Activated gamma-delta T cell treated with anti-CD3 and anti-CD28 coated beads, Interleukin-2, amount 50 U/mL, for 16 hours (primary cell): ENCODE results near the gene CAPRIN2.

ENCODE experiments used
- DNase-seq: peaks from one replicate; pipeline ENCODE4 v3.0.0-alpha.2; 2020; ENCODE audit warnings: low read depth

Gene CAPRIN2

DNA sequence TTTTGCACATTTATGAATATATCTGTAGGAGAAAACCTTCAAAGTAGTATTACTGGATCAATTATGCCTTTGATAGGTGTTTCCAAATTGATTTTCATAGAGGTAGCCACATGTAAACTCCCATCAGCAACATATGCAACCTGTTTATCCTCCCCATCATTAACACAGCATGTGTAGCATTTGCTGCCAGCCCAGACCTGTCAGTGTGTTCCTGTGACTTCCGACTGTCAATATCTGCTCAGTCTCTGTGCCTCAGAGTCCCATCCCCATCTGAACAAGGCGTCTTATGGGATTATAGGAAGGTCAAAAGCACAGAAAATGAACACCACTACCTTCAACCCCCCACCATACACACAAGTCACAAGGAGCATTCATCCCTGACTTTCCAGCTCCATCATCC lies 9.5 kb upstream of the CAPRIN2 start:
- no peak for DNase-seq

- no peak for DNase-seq
These were observed 8.3 kb upstream of the CAPRIN2 start for GRCh38 chr12:30763053-30763452.

GRCh38 chr12:30761730-30762129 lies 7.0 kb upstream of the CAPRIN2 start:
- no peak for DNase-seq

GRCh38 chr12:30757316-30757715 lies 2.6 kb upstream of the CAPRIN2 start:
- no peak for DNase-seq

DNA sequence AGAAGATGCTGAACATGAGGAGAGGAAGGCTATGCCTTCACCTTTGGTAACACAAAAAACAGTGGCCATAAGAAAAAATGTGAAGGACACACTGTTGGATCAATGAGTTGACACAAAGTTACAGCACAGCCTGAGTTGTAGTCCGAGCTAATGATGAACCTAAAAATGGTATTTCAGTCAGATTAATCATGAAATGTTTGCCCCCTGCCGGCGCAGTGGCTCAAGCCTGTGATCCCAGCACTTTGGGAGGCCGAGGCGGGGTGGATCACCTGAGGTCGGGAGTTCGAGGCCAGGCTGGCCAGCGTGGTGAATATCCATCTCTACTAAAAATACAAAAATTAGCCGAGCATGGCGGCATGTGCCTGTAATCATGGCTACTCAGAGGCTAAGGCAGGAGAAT lies 1.3 kb upstream of the CAPRIN2 start:
- DNase-seq, result no peak

- DNase-seq, result no peak
These were observed 628 bp upstream of the CAPRIN2 start for GRCh38 chr12:30755395-30755762.

- DNase-seq, result no peak
These were observed 385 bp downstream of the CAPRIN2 start for GRCh38 chr12:30754383-30754749.

GRCh38 chr12:30753751-30754382 lies 884 bp downstream of the CAPRIN2 start:
- no peak for DNase-seq

GRCh38 chr12:30753233-30753632 lies 1.5 kb downstream of the CAPRIN2 start:
- no peak for DNase-seq

DNA sequence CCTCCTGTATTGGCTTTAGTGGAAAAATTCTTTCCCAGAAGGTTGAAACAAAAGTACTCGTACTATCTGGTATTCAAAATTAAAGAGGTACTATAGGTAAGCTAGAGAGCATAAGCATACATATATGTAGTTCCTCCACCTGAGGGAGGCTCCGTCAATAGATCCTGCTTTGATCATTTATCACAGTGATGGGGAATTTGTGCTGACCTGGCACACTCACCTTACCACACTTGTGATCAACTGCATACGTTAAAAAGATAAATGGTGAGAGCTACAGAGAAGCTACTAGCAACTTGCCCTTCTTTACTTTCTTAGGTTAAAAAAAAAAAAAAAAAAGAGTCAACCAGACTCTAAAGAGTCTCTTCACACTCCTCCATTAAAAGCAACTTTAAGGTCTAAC lies 2.5 kb downstream of the CAPRIN2 start:
- DNase-seq, result no peak

DNA sequence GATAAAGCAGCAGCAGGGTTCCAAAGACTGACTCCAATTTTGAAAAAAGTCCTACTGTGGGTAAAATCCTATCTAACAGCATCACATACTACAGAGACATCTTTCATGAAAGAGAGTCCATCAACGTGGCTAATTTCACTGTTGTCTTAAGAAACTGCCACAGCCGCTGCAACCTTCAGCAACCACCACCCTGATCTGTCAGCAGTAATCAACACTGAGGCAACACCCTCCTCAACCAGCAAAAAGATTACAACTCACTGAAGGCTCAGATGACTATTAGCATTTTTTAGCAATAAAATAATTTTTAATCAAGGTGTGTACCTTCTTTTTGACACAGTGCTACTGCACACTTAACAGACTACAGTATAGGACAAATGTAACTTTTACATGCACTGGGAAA lies 6.6 kb downstream of the CAPRIN2 start:
- DNase-seq, result no peak

DNA sequence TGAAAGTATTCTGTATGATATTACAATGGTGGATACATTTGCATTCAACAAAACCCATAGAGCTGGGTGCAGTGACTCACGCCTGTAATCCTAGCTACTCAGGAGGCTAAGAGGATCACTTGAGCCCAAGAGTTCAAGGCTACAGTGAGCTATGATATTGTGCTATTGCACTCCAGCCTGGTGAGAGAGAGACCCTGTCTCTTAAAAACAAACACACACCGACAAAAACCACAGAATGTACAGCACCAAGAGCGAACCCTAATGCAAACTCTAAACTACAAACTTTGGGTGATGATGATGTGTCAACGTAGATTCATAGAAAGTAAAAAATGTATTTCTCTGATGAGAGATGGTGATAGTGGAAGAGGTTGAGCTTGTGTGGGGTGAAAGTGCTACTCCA lies 8.6 kb downstream of the CAPRIN2 start:
- DNase-seq, result no peak

GRCh38 chr12:30744321-30744720 lies 10.4 kb downstream of the CAPRIN2 start:
- no peak for DNase-seq

- DNase-seq, result no peak
These were observed 14.5 kb downstream of the CAPRIN2 start for GRCh38 chr12:30740274-30740673.

- no peak for DNase-seq
These were observed 15.7 kb downstream of the CAPRIN2 start for GRCh38 chr12:30739020-30739419.

DNA sequence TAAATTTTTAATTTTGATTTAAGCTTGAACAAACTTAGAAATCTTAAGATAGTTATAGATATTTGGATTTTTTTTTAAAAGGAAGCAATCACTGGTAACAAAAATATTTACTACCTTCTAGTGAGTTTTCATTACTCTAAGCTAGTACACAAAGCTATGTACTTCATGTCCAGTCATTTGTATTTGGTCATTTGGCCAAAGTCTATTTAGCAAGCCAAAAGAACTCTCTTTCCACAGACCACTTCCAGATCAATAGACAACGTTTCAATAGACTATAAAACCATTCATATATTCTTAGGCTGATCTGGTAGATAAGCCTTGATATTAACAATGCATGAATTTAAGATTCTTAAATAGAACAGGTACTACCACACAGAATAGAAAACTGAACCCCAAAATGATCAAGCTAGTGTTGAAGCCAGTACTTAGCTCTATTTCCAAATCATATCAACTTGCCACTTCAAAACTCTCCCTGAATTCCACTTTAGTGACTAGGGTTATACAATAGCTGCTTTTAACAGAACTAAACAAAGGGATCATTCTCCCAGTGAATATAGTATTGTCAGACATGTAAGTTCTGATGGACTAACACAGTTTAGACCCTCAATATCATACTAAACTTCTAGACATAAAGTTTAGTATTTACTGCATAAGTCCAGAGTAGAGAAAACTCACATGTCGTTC lies 21.7 kb downstream of the CAPRIN2 start:
- no peak for DNase-seq

DNA sequence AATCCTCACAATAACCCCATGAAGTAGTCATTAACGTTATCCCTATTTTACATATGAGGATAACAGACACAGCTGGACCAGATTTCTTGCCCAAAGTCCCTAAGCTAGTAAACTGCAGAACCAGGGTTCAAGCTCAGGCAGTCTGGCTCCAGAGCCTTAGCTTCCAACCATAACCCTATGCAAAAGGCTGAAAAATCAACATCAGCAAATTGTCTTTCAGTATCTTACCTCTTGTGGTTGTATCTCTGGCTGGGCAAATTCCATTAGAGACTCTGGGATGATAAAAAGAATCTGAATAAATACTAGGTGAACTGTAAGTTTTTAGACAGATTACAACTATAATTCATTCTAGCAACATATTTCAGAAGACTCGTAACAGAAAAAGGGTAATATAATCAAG lies 24.7 kb downstream of the CAPRIN2 start:
- DNase-seq, result no peak

- no peak for DNase-seq
These were observed 25.2 kb downstream of the CAPRIN2 start for GRCh38 chr12:30729547-30729946.

- no peak for DNase-seq
These were observed 28.1 kb downstream of the CAPRIN2 start for GRCh38 chr12:30726647-30727046.

GRCh38 chr12:30725739-30726138 lies 29.0 kb downstream of the CAPRIN2 start:
- DNase-seq, result no peak

- no peak for DNase-seq
These were observed 35.7 kb downstream of the CAPRIN2 start for GRCh38 chr12:30719060-30719459.

DNA sequence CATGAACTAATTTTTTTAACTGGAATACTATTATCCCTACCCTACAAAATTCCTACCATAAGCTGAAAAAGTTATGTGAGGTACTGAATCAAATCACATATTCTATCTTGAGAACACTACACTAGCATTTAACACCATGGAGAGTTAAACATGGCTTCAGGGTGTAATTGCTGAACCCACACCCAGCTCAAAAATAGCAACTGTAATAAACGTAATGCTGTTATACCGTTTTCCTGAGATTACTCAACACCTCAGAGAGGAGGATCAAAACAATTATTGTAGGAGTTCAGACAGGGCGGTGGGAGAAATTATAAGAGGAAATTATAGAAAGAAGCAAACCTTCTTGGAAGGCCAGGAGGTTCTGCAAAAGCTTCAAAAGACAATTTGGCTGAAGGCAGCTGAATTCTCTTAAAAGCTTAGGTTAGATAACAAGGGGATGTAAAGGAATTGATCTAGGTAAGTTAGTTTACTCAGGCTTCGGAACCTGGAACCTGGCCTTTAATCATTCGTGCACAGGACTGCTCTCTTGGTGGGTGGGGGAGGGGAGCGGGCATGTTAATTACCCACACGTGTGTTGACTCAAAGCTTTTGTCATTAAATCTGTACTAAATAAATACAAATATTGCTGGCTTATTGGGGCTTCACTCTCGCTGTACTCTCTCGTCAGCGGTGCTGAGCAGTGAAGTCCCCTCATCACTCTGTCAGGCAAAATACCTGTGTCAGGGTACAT lies 47.0 kb downstream of the CAPRIN2 start:
- no peak for DNase-seq

DNA sequence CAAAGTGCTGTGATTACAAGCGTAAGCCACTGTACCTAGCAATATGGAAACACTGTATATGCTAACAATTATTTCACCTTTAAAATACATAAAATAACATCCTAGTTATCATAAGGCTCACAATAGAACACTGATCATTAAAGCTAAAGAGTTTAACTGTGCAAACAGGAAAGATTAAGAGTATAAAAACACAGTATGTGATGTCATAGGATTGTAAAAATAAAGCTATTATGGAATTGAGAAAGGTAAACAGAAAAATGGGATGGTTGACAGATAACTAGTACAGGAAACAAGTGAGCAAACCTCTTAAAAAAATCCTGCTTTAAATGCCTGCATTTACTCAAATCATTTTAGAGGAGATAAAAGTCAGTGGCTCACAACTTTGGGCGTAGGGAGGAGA lies 48.3 kb downstream of the CAPRIN2 start:
- DNase-seq, result no peak

- no peak for DNase-seq
These were observed 53.7 kb downstream of the CAPRIN2 start for GRCh38 chr12:30701056-30701455.
